HG03469 (cell line): ENCODE data around the gene MIEF2.
"Not testable (repeated sequence)": the region's sequence is repeated elsewhere in the genome, so short reads cannot be mapped to it uniquely, and the experiment has no call there.

Experiments
- ATAC-seq: cut with Tn5 transposase; IDR thresholded peaks from one replicate; pipeline ENCODE4 v1.9.1; 2021; ENCODE audit warnings: mild to moderate bottlenecking, moderate library complexity, moderate number of reproducible peaks; ENCODE audit not compliant: unreplicated experiment

The MIEF2 gene

GRCh38 chr17:18260332-18261145, at the start of gene MIEF2:
Gene MIEF2, plus strand, starts transcription at chr17:18260662. Its CDS starts 2,059 bp downstream, at chr17:18262721.
- peak; percentile 55 for ATAC-seq

- ATAC-seq: no peak
These were observed 46.7 kb upstream of the MIEF2 start for GRCh38 chr17:18213666-18214270.

GRCh38 chr17:18216906-18217305, 43.6 kb upstream of the MIEF2 start:
- not testable (repeated sequence) for ATAC-seq

- no peak for ATAC-seq
These were observed 42.9 kb upstream of the MIEF2 start for GRCh38 chr17:18217412-18218015.

- no peak for ATAC-seq
These were observed 41.6 kb upstream of the MIEF2 start for GRCh38 chr17:18218756-18219415.

- ATAC-seq: no peak
These were observed 36.4 kb upstream of the MIEF2 start for GRCh38 chr17:18224053-18224386.

GRCh38 chr17:18224387-18225120, 35.9 kb upstream of the MIEF2 start:
- no peak for ATAC-seq

GRCh38 chr17:18225121-18225641, 35.3 kb upstream of the MIEF2 start, which contains the start of gene LLGL1:
Gene LLGL1, plus strand, starts transcription at chr17:18225635. Its CDS starts 48 bp downstream, at chr17:18225683.
- ATAC-seq: peak; percentile 72

GRCh38 chr17:18225642-18226283, 34.7 kb upstream of the MIEF2 start:
- ATAC-seq: no peak

GRCh38 chr17:18226284-18226945, 34.0 kb upstream of the MIEF2 start:
- ATAC-seq: no peak

GRCh38 chr17:18227635-18228034, 32.8 kb upstream of the MIEF2 start:
- no peak for ATAC-seq

- ATAC-seq: no peak
These were observed 32.2 kb upstream of the MIEF2 start for GRCh38 chr17:18228176-18228682.

- ATAC-seq: no peak
These were observed 31.2 kb upstream of the MIEF2 start for GRCh38 chr17:18229254-18229653.

- no peak for ATAC-seq
These were observed 30.7 kb upstream of the MIEF2 start for GRCh38 chr17:18229771-18230170.

GRCh38 chr17:18230288-18231141, 29.9 kb upstream of the MIEF2 start:
- ATAC-seq: no peak

- no peak for ATAC-seq
These were observed 29.3 kb upstream of the MIEF2 start for GRCh38 chr17:18231164-18231563.

GRCh38 chr17:18233803-18234518, 26.5 kb upstream of the MIEF2 start:
- ATAC-seq: no peak
